AG09309 (cell line): Measurements from ENCODE around the gene PJA2.

ENCODE experiments used
- DNase-seq: peaks from one replicate; pipeline ENCODE4 v3.0.0-alpha.2; 2010; ENCODE audit warnings: low read depth
- H3K4me3 ChIP-seq: 2 replicates; pipeline ENCODE4 v1.5.1; 2011; ENCODE audit warnings: mild to moderate bottlenecking, low read depth, low read length, moderate library complexity; ENCODE audit not compliant: control insufficient read depth
- TF ChIP-seq, protein P1 (sequence below): IDR thresholded peaks from 2 replicates; pipeline ENCODE4 v1.5.1; 2011; ENCODE audit warnings: mild to moderate bottlenecking, low read depth, low read length, inconsistent platforms; ENCODE audit not compliant: insufficient read depth, control insufficient read depth; ENCODE audit errors: missing control alignments

PJA2 gene

DNA sequence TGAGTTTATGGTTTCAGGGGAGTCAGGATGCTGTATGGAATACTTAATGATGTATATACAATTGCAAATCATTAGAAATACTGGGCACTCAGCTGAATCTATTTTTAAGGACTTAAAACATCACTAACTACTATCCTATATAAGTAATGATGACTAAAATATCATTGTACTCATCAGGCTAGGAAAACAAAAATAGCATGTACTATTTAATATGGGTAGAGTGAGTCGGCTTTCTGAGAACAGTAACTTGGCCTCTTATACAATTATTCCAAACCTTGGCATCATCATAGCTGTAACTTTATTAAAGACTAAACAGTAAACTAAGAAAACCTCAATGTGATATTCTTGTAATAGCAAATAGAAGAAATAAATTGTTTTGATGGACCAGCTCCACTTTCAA is 94.5 kb downstream of the PJA2 start:
- no peak for DNase-seq
- TF ChIP-seq, protein P1, sequence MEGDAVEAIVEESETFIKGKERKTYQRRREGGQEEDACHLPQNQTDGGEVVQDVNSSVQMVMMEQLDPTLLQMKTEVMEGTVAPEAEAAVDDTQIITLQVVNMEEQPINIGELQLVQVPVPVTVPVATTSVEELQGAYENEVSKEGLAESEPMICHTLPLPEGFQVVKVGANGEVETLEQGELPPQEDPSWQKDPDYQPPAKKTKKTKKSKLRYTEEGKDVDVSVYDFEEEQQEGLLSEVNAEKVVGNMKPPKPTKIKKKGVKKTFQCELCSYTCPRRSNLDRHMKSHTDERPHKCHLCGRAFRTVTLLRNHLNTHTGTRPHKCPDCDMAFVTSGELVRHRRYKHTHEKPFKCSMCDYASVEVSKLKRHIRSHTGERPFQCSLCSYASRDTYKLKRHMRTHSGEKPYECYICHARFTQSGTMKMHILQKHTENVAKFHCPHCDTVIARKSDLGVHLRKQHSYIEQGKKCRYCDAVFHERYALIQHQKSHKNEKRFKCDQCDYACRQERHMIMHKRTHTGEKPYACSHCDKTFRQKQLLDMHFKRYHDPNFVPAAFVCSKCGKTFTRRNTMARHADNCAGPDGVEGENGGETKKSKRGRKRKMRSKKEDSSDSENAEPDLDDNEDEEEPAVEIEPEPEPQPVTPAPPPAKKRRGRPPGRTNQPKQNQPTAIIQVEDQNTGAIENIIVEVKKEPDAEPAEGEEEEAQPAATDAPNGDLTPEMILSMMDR, result no peak
- H3K4me3 ChIP-seq, result no peak overlapping the region

GRCh38 chr5:109313127-109313526 is 96.6 kb downstream of the PJA2 start:
- DNase-seq, result no peak
- TF ChIP-seq, protein P1, result no peak
- H3K4me3 ChIP-seq, result no peak overlapping the region

DNA sequence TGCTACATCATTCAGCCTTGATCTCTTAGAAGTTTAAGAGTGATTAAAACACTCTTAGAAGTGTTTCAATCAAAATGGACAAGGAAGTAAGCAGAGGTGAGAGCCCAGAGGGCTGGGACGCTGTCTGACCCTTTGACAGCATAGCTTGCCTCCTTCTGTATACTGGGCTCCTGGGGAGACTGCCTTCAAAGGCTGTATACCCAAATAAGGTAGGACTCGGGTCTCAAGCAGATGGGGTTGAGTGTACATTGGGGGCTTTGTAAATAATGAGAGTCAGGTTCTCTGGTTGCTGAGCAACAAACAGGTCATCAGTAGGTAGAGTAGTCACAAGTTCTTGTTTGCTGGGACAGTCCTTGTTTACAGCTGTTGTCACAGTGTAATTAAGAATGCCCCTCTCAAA is 97.1 kb downstream of the PJA2 start:
- no peak for DNase-seq
- no peak overlapping the region for H3K4me3 ChIP-seq
- TF ChIP-seq, protein P1, result no peak

DNA sequence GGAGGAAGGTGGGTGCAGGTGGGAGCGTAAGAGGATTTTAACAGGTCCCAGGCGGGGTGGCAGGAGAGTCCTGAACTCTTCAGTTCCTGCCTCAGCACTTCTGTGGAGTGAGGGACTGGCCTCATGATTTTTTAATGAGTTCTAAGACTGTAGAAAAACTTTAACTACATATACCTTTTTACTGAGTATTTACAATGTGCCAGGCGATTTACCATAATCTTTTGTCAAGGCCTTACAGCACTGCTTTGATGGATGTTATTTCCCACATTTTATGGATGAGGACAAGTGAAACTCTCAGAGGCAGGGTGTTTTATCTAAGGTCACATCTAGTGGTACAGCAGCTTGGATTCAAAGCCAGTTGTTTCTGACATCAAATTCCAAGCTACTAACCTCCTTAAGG is 99.5 kb downstream of the PJA2 start:
- no peak overlapping the region for H3K4me3 ChIP-seq
- DNase-seq, result no peak
- TF ChIP-seq, protein P1, result no peak

DNA sequence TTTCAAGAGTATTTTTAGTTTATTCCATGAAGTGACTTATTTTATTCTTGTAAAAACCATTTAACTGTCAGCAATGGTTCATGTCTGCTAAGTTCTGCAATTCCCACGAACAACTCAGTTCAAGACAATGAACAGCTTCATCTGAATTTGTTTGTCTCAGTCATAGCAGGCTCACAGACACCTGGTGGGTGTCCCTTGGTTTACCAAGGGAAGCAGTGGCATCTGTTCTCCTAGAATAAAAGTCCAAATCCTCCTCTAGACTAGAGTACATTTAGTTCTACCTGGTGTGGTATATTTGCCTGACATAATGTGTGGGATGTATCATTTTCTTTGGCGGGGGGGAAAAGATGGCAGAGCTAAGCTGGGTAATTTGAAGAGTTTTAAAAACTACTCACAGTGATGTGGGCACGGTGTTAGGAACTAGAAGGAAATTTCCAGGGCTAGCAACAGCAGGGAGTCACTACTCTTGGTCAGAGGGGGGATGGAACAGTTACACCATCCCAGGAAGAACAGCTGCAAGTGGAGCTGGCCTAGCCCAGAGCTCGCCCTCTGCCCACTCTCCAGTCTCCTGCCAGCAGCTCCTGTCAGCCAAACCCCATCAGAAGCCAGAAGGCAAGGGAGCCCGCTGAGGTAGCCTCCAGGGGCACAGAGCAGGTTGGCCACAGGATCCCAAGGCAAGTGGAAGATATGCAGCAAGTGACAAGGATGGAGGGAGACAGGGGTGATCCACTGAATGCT is 100.3 kb downstream of the PJA2 start:
- TF ChIP-seq, protein P1, result no peak
- DNase-seq, result no peak
- no peak overlapping the region for H3K4me3 ChIP-seq

DNA sequence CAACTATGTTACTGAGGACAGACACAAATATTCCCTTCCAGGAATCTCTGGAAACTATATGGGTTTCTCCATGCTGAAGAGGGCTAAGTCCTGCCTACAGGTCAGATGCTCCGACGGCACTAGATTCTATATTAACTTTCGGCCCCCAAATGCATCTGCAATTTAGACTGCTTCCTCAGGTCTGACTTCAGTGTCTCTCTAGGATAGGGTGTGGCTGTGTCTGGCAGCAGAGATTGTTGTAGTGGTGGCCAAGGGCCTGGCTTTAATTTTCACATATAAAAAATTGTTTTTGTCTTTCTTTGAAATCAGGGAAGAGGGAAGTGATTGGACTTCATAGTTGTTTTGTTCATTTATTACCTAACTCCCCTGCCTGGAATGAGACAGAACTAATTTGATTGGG is 101.8 kb downstream of the PJA2 start:
- TF ChIP-seq, protein P1, result no peak
- DNase-seq, result no peak
- H3K4me3 ChIP-seq, result no peak overlapping the region

GRCh38 chr5:109307456-109307855 is 102.3 kb downstream of the PJA2 start:
- no peak overlapping the region for H3K4me3 ChIP-seq
- DNase-seq, result no peak
- TF ChIP-seq, protein P1, result no peak
